Measurements from ENCODE around the gene MKNK2.

Gene MKNK2

GRCh38 chr19:2026770-2027169, 24.3 kb downstream of the MKNK2 start:
- no peak overlapping the region for H3K4me3 ChIP-seq (ENCODE audit: low read depth, low read length)
- in situ Hi-C loops (cut with HindIII; ENCODE audit: low sequenced_read_pairs): no loop called here

GRCh38 chr19:2022289-2022688, 28.8 kb downstream of the MKNK2 start:
- no peak overlapping the region for H3K4me3 ChIP-seq (ENCODE audit: low read depth, low read length)
- in situ Hi-C loops (cut with HindIII; ENCODE audit: low sequenced_read_pairs): no loop called here
- no peak for TF ChIP-seq CTCF (IDR thresholded peaks at IDR 0.05; ENCODE audit: low read depth, low read length, missing control alignments)
- DNase-seq (ENCODE audit: low read depth): no peak

More at GRCh38 chr19:2026770-2027169, 24.3 kb downstream of the MKNK2 start:
- DNase-seq (ENCODE audit: low read depth): no peak
- TF ChIP-seq CTCF (IDR thresholded peaks at IDR 0.05; ENCODE audit: low read depth, low read length, missing control alignments): no peak

- no peak overlapping the region for H3K4me3 ChIP-seq (ENCODE audit: low read depth, low read length)
- in situ Hi-C loops (cut with HindIII; ENCODE audit: low sequenced_read_pairs): no loop called here
- DNase-seq (ENCODE audit: low read depth): no peak
- TF ChIP-seq CTCF (IDR thresholded peaks at IDR 0.05; ENCODE audit: low read depth, low read length, missing control alignments): no peak
Observed at GRCh38 chr19:2021453-2022140, 29.4 kb downstream of the MKNK2 start.

GRCh38 chr19:2018752-2019151, 32.3 kb downstream of the MKNK2 start:
- in situ Hi-C loops (cut with HindIII; ENCODE audit: low sequenced_read_pairs): no loop called here
- TF ChIP-seq CTCF (IDR thresholded peaks at IDR 0.05; ENCODE audit: low read depth, low read length, missing control alignments): no peak
- DNase-seq (ENCODE audit: low read depth): no peak
- no peak overlapping the region for H3K4me3 ChIP-seq (ENCODE audit: low read depth, low read length)

- peak; percentile 36 for DNase-seq (ENCODE audit: low read depth)
- in situ Hi-C loops (cut with HindIII; ENCODE audit: low sequenced_read_pairs): no loop called here
- TF ChIP-seq CTCF (IDR thresholded peaks at IDR 0.05; ENCODE audit: low read depth, low read length, missing control alignments): no peak
Observed at GRCh38 chr19:2016041-2016807, 34.8 kb downstream of the MKNK2 start.

GRCh38 chr19:2015608-2015950, 35.5 kb downstream of the MKNK2 start, which contains the start of gene BTBD2:
Gene BTBD2, minus strand, starts transcription at chr19:2015714. Its CDS starts 11 bp downstream, at chr19:2015703.
- DNase-seq (ENCODE audit: low read depth): peak; percentile 46
- peak within 1 kb of the TSS; percentile 57 for H3K4me3 ChIP-seq (ENCODE audit: low read depth, low read length)
- in situ Hi-C loops (cut with HindIII; ENCODE audit: low sequenced_read_pairs): no loop called here
- no peak for TF ChIP-seq CTCF (IDR thresholded peaks at IDR 0.05; ENCODE audit: low read depth, low read length, missing control alignments)

More at GRCh38 chr19:2016041-2016807, 34.8 kb downstream of the MKNK2 start:
- peak overlapping the region; percentile 28 for H3K4me3 ChIP-seq (ENCODE audit: low read depth, low read length)

Measured in astrocyte of the cerebellum (primary cell).